ENCODE data around the gene IKZF3.
"Not testable (repeated sequence)": the region's sequence is repeated elsewhere in the genome, so short reads cannot be mapped to it uniquely, and the experiment has no call there.

IKZF3 gene

DNA sequence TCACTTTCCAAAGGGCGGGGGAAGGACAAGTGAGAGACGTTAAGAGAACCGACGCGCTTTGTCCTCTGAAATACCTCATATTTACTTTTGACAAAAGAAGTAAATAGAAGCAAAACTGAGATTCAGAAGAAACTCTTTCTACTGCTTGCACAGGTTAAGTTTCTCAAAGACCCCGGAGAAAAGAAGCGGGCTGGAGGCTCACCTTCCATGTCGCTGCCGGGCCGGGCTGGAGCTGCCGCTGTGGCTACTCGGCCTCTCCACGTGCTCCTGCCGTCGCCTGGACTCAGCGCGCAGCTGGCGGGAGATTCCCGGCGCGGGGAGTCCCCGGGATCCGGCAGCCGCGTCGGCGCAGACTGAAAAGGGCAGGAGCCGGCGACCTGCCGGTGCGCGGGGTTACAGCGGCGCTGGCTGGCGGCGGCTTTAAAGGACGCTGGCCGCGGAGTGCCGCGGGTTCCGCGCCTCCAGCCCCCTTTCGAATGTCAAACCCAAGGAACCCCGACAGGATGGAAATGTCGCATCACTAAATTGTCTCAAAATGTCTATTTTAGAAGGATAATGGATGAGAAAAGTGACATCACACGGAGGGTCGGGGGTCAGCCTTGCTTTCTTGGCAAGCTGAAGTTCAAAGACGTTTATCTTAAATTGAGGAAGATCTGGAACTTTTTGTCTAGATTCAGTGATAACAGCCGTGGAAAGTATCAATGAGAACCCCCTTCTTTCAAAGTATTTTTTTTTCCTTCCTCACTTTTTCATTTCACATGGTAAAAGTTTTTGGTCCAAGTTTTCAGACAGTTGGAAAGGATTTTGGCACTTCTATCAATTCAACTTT lies at the start of gene IKZF3:
IKZF3 (minus strand) TSS at position 395 of the 829 bp plus-strand sequence; CDS start at position 209, 186 bp downstream.
- Histone ChIP-seq H3K27me3 (ENCODE audit: insufficient read depth, low read length) (peaks cover 49% of the 10 kb centered on the region), H3K4me1 (ENCODE audit: insufficient read depth, low read length) (no peaks in the 10 kb centered on the region), H3K36me3 (ENCODE audit: insufficient read depth, low read length) (no peaks in the 10 kb centered on the region), H2AFZ (ENCODE audit: low read depth, low read length) (peak within 1 kb of the TSS; percentile 87), H3K4me3 (ENCODE audit: low read length) (no peak within 1 kb of the TSS), H3K9me3 (ENCODE audit: low read length) (peaks cover 10% of the 10 kb centered on the region)

DNA sequence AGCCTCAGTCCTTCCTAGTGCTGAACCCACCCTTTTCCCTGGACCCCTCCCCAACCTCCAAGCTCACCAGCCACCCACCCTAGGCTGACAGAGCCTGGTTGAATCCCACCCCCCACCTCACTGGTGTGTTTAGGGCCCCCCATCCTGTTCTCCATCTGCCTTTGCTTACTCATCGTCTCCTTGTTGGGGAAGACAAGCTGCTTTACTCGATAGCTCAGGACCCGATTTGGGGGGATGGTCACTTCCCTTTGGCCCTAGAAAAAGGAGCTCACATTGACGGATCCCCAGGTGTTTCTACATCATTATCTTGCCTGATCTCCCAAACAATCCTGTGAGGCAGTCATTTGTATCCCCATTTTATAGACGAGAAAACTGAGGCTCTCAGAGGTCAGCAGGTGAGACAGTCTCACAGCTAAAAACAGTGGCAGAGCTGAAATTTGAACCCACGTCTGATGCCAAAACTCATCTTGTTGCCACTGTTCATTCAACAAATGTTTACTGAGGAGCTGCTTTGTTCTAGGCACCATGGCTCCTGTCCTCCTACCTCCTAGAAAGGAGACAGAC lies 44.8 kb upstream of the IKZF3 start:
- Histone ChIP-seq H3K4me3 (ENCODE audit: low read length) (no peak overlapping the region), H3K9me3 (ENCODE audit: low read length) (no peaks in the 10 kb centered on the region), H2AFZ (ENCODE audit: low read depth, low read length) (no peak overlapping the region), H3K36me3 (ENCODE audit: insufficient read depth, low read length) (peaks cover 2% of the 10 kb centered on the region), H3K4me1 (ENCODE audit: insufficient read depth, low read length) (no peaks in the 10 kb centered on the region), H3K27me3 (ENCODE audit: insufficient read depth, low read length) (no peaks in the 10 kb centered on the region)

DNA sequence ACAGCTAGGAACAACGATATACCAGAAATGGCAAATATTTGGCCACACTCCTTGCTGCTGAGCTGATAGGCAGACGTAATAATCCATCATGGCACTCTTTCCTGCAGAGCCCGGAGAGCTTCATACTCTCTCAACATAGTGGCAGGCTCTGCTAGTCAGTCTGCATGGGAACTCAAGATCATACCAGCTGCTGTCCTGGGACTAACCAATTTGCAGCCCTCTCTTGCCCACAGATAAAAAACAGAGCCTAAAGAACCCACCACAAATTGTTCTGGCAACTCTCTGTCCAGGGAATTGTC lies 40.8 kb upstream of the IKZF3 start:
- H3K27me3 ChIP-seq (ENCODE audit: insufficient read depth, low read length): no peaks in the 10 kb centered on the region
- no peaks in the 10 kb centered on the region for H3K36me3 ChIP-seq (ENCODE audit: insufficient read depth, low read length)
- no peaks in the 10 kb centered on the region for H3K4me1 ChIP-seq (ENCODE audit: insufficient read depth, low read length)
- no peaks in the 10 kb centered on the region for H3K9me3 ChIP-seq (ENCODE audit: low read length)
- H2AFZ ChIP-seq (ENCODE audit: low read depth, low read length): no peak overlapping the region
- H3K4me3 ChIP-seq (ENCODE audit: low read length): no peak overlapping the region

- Histone ChIP-seq H3K4me1 (ENCODE audit: insufficient read depth, low read length) (no peaks in the 10 kb centered on the region), H3K36me3 (ENCODE audit: insufficient read depth, low read length) (no peaks in the 10 kb centered on the region), H3K27me3 (ENCODE audit: insufficient read depth, low read length) (no peaks in the 10 kb centered on the region), H3K4me3 (ENCODE audit: low read length) (no peak overlapping the region), H3K9me3 (ENCODE audit: low read length) (no peaks in the 10 kb centered on the region), H2AFZ (ENCODE audit: low read depth, low read length) (no peak overlapping the region)
These were observed 39.2 kb upstream of the IKZF3 start for GRCh38 chr17:39903158-39903884.

- H3K4me1 ChIP-seq (ENCODE audit: insufficient read depth, low read length); H3K4me3 ChIP-seq (ENCODE audit: low read length); H2AFZ ChIP-seq (ENCODE audit: low read depth, low read length); H3K9me3 ChIP-seq (ENCODE audit: low read length); H3K36me3 ChIP-seq (ENCODE audit: insufficient read depth, low read length); H3K27me3 ChIP-seq (ENCODE audit: insufficient read depth, low read length): not testable (repeated sequence)
These were observed 37.9 kb upstream of the IKZF3 start for GRCh38 chr17:39902027-39902426.

- H3K27me3 ChIP-seq (ENCODE audit: insufficient read depth, low read length): peaks cover 4% of the 10 kb centered on the region
- no peak overlapping the region for H3K4me3 ChIP-seq (ENCODE audit: low read length)
These were observed 35.1 kb upstream of the IKZF3 start for GRCh38 chr17:39899215-39899614.

GRCh38 chr17:39898088-39898487 lies 34.0 kb upstream of the IKZF3 start:
- Histone ChIP-seq H3K4me3 (ENCODE audit: low read length) (no peak overlapping the region), H3K27me3 (ENCODE audit: insufficient read depth, low read length) (peaks cover 6% of the 10 kb centered on the region), H3K36me3 (ENCODE audit: insufficient read depth, low read length) (no peaks in the 10 kb centered on the region), H3K9me3 (ENCODE audit: low read length) (no peaks in the 10 kb centered on the region), H2AFZ (ENCODE audit: low read depth, low read length) (no peak overlapping the region), H3K4me1 (ENCODE audit: insufficient read depth, low read length) (no peaks in the 10 kb centered on the region)

More at GRCh38 chr17:39899215-39899614, 35.1 kb upstream of the IKZF3 start:
- no peaks in the 10 kb centered on the region for H3K9me3 ChIP-seq (ENCODE audit: low read length)
- H3K36me3 ChIP-seq (ENCODE audit: insufficient read depth, low read length): no peaks in the 10 kb centered on the region
- H2AFZ ChIP-seq (ENCODE audit: low read depth, low read length): no peak overlapping the region
- no peaks in the 10 kb centered on the region for H3K4me1 ChIP-seq (ENCODE audit: insufficient read depth, low read length)

- Histone ChIP-seq H3K27me3 (ENCODE audit: insufficient read depth, low read length) (peaks cover 19% of the 10 kb centered on the region), H2AFZ (ENCODE audit: low read depth, low read length) (no peak overlapping the region), H3K4me1 (ENCODE audit: insufficient read depth, low read length) (no peaks in the 10 kb centered on the region), H3K9me3 (ENCODE audit: low read length) (no peaks in the 10 kb centered on the region), H3K36me3 (ENCODE audit: insufficient read depth, low read length) (no peaks in the 10 kb centered on the region), H3K4me3 (ENCODE audit: low read length) (no peak overlapping the region)
These were observed 30.7 kb upstream of the IKZF3 start for GRCh38 chr17:39894681-39895376.

DNA sequence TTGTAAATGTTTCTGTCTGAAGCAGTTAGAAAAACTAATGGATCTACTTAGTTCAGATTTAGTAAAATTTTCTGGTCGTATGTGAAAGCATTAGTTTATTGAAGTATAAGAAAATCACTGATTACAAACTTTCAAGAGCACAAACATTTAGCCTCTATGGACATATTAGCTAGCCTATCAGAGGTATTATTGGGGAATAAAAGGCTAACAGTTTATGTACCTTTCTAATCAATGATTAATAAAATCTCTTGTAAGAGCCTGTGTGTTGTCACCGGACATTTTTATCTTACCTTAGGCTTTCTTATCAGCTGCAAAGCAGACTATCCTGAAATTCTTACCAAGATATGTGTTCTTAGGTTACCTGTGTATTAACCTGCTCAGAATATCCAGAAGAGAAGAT lies 25.1 kb upstream of the IKZF3 start:
- no peaks in the 10 kb centered on the region for H3K9me3 ChIP-seq (ENCODE audit: low read length)
- no peaks in the 10 kb centered on the region for H3K4me1 ChIP-seq (ENCODE audit: insufficient read depth, low read length)
- H3K27me3 ChIP-seq (ENCODE audit: insufficient read depth, low read length): peaks cover 17% of the 10 kb centered on the region
- no peaks in the 10 kb centered on the region for H3K36me3 ChIP-seq (ENCODE audit: insufficient read depth, low read length)
- H2AFZ ChIP-seq (ENCODE audit: low read depth, low read length): no peak overlapping the region
- H3K4me3 ChIP-seq (ENCODE audit: low read length): no peak overlapping the region

DNA sequence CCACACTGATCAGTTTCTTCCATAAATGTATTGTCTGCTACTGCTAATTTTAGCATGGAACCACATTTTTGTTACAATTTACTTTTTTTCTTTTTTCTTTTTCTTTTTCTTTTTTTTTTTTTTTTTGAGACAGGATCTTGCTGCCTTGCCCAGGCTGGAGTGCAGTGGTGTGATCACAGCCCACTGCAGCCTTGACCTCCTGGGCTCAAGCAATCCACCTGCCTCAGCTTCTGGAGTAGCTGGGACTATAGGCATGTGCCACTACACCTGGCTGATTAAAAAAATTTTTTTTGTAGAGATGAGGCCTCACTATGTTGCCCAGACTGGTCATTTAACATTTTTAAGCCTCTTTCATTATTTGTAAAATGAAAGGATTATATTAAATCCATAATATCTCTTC lies 23.0 kb upstream of the IKZF3 start:
- no peak overlapping the region for H2AFZ ChIP-seq (ENCODE audit: low read depth, low read length)
- H3K27me3 ChIP-seq (ENCODE audit: insufficient read depth, low read length): peaks cover 11% of the 10 kb centered on the region

DNA sequence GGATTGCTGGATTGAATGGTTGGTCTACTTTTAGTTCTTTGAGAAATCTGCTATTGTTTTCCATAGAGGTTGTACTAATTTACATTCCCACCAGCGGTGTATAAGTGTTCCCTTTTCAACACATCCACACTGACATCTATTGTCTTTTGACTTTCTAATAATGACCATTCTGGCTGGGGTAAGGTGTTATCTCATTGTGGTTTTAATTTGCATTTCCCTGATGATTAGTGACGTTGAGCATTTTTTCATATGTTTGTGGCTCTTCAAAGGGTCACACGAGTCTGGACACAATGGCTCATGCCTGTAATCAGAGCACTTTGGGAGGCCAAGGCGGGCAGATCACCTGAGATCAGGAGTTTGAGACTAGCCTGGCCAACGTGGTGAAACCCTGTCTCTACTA lies 22.0 kb upstream of the IKZF3 start:
- peaks cover 14% of the 10 kb centered on the region for H3K27me3 ChIP-seq (ENCODE audit: insufficient read depth, low read length)
- not testable (repeated sequence) for H3K4me3 ChIP-seq (ENCODE audit: low read length); H3K4me1 ChIP-seq (ENCODE audit: insufficient read depth, low read length)

More for the DNA sequence above, 23.0 kb upstream of the IKZF3 start:
- Histone ChIP-seq H3K9me3 (ENCODE audit: low read length) (no peaks in the 10 kb centered on the region), H3K4me1 (ENCODE audit: insufficient read depth, low read length) (no peaks in the 10 kb centered on the region), H3K4me3 (ENCODE audit: low read length) (no peak overlapping the region), H3K36me3 (ENCODE audit: insufficient read depth, low read length) (no peaks in the 10 kb centered on the region)

GRCh38 chr17:39872751-39873150 lies 8.6 kb upstream of the IKZF3 start:
- no peak overlapping the region for H2AFZ ChIP-seq (ENCODE audit: low read depth, low read length)
- no peaks in the 10 kb centered on the region for H3K36me3 ChIP-seq (ENCODE audit: insufficient read depth, low read length)
- H3K27me3 ChIP-seq (ENCODE audit: insufficient read depth, low read length): peaks cover 10% of the 10 kb centered on the region
- no peak overlapping the region for H3K4me3 ChIP-seq (ENCODE audit: low read length)
- no peaks in the 10 kb centered on the region for H3K4me1 ChIP-seq (ENCODE audit: insufficient read depth, low read length)
- H3K9me3 ChIP-seq (ENCODE audit: low read length): peaks cover 5% of the 10 kb centered on the region

More for the DNA sequence above, 22.0 kb upstream of the IKZF3 start:
- H3K36me3 ChIP-seq (ENCODE audit: insufficient read depth, low read length); H3K9me3 ChIP-seq (ENCODE audit: low read length); H2AFZ ChIP-seq (ENCODE audit: low read depth, low read length): not testable (repeated sequence)

DNA sequence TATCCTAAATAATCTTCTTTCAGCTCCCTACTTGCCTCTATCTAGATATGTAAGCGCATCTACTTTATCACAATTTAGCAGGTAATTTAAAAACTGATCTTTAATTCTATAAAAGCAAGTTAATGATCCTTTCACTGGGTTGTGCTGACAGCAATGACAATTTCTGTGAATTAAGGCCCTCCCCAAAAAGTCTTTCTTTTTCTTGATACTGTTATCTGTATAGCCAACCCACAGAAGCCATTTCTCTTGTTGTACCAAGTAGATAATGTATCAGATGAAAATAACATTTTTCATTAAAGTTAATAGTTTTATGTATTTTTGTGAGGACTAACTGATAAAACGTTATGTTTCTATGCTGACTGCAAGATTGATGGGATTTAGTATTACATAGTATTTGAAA lies 7.7 kb upstream of the IKZF3 start:
- Histone ChIP-seq H3K27me3 (ENCODE audit: insufficient read depth, low read length) (peaks cover 16% of the 10 kb centered on the region), H3K4me3 (ENCODE audit: low read length) (no peak overlapping the region), H3K36me3 (ENCODE audit: insufficient read depth, low read length) (no peaks in the 10 kb centered on the region), H2AFZ (ENCODE audit: low read depth, low read length) (no peak overlapping the region), H3K9me3 (ENCODE audit: low read length) (peaks cover 5% of the 10 kb centered on the region), H3K4me1 (ENCODE audit: insufficient read depth, low read length) (no peaks in the 10 kb centered on the region)
